M059J (cell line): ENCODE measurements around the gene FRMD4B. TPM values are rescaled to one million over a fixed set of nuclear protein-coding genes. Genes with fewer than 3 reads are reported as not detected.

Source experiments
- DNase-seq: peaks from one replicate; pipeline ENCODE4 v3.0.0-alpha.2; 2012; ENCODE audit warnings: low read depth
- total RNA-seq: library from RNA; depleted of rRNA; stranded (reverse); fragments of >200 nt; shearing (Covaris generic); gene quantifications from 2 replicates; pipeline ENCODE4 v1.2.3, GENCODE V29; 2014; rRNA removed

FRMD4B gene
- 0.07 and 0.25 TPM in 2 replicates for total RNA-seq

GRCh38 chr3:69385723-69386555 lies at the start of gene FRMD4B:
FRMD4B (minus strand) TSS chr3:69386088; CDS start chr3:69385989, 99 bp downstream.
- DNase-seq, result peak; percentile 38

GRCh38 chr3:69433969-69434325 lies 48.1 kb upstream of the FRMD4B start:
- DNase-seq, result peak; percentile 75

GRCh38 chr3:69433121-69433968 lies 47.5 kb upstream of the FRMD4B start:
- no peak for DNase-seq

- no peak for DNase-seq
These were observed 42.9 kb upstream of the FRMD4B start for GRCh38 chr3:69428657-69429255.

DNA sequence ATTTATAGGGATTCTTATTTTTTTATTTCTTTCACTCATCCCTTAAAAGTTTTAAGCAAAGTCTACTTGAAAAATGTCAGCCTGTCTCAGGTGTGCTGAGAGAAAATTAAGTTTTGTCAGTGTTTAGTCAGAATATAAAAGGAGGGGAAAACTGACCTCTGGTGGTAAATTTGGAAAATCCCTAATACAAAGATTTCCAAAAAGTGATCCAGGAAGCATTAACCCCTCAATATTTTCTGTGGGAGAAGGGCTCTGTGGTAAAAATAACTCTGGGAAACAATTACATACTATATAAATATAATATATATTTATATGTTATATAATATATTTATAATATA lies 41.0 kb upstream of the FRMD4B start:
- no peak for DNase-seq

- DNase-seq, result no peak
These were observed 40.5 kb upstream of the FRMD4B start for GRCh38 chr3:69426291-69426966.

DNA sequence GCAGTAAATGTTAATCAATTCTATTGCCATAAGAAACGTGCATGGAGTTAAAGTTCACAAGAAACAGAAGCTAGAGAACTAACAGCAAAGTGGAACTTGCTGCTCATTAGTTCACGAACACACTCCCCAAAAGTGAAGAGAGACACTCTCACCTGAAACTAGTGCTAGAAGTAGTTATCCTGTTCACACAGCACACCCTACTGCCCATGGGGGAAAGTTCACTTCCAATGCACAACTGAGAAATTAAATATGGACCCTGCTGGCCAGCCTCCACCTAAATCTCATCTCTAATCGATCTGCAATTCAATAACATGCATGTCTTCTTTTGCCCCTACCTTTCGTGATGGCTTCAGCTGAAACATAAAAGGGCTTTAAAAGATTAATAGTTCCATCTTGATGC lies 39.4 kb upstream of the FRMD4B start:
- peak; percentile 31 for DNase-seq

DNA sequence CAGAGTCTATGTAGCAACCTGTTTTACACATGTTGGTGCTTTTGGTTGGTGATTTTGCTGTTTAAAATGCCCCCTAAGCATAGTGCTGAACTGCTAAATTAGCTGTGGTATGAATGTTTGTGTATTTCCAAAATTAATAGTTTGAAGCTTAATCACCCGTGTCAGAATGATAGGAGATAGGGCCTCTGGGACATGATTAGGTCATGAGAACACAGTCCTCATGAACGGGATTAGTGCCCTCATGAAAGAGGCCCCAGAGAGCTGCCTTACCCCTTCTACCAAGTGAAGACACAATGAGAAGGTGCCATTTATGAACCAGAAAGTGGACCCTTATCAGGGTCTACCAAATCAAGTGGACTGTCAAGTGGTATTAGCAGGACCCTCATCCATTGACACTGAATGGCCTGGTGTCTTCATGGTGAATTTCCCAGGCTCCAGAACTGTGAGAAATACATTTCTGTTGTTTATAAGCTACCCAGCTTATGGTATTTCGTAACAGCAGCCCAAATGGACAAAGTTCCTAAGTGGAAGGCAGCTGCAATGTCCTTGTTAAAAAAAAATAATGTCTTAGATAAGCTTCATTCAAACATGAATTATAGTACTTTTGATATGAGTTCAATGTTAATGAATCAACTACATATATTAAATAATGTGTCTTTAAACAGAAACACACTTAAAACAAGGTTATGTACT lies 37.7 kb upstream of the FRMD4B start:
- no peak for DNase-seq

DNA sequence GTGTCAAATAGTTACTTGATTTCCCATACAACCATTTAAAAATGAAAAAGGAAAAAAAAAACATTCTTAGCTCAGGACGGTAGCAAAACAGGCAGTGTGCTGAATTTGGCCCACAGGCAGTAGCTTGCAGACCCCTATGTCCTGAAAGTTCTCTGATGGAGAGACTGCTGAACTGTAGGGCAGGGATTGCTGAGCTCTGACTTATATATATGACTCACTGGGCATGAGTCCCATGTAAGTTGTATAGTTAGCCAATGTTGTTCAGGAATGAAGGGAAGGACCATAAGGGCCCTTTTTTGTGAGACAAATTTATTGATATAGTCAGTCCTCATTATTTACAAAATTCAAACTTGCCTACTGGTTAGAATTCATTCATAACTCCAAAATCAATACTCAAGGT lies 36.9 kb upstream of the FRMD4B start:
- DNase-seq, result no peak

DNA sequence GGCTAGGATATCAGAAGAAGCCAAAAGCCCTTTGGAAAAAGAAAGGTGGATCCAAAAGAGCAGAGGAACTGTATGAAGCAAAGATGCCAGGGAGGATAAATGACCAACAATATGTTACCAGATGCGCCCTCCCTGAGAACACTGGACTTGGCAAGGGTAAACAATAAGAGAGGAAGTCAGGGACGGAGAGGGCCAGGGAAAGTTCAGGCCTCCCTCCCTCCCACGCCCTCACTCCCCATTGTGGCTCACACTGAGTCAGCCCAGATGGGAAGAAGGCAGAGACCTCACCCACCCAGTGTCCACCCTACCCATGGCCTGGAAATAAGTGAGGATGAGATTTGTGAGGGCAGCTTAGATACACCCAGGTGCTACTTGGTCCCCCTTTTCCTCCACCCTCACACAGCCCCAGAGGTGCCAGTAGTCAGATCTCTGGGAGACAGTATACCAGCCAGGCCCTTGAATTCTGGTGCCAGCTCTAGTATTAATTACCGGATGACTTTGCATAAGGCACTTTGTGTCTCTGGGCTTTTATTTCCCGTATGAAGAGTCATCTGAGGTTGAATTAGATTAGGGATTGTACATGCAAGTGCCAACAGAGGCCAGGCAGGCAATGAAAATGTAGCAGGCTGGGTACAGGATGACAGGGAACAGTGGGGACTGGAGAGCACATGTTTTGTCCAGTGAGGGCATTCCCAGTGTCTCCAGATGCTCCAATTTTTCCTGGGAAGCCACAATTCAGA lies 35.1 kb upstream of the FRMD4B start:
- DNase-seq, result peak; percentile 15

- no peak for DNase-seq
These were observed 33.4 kb upstream of the FRMD4B start for GRCh38 chr3:69419276-69419675.

- peak; percentile 10 for DNase-seq
These were observed 31.7 kb upstream of the FRMD4B start for GRCh38 chr3:69417541-69418078.

DNA sequence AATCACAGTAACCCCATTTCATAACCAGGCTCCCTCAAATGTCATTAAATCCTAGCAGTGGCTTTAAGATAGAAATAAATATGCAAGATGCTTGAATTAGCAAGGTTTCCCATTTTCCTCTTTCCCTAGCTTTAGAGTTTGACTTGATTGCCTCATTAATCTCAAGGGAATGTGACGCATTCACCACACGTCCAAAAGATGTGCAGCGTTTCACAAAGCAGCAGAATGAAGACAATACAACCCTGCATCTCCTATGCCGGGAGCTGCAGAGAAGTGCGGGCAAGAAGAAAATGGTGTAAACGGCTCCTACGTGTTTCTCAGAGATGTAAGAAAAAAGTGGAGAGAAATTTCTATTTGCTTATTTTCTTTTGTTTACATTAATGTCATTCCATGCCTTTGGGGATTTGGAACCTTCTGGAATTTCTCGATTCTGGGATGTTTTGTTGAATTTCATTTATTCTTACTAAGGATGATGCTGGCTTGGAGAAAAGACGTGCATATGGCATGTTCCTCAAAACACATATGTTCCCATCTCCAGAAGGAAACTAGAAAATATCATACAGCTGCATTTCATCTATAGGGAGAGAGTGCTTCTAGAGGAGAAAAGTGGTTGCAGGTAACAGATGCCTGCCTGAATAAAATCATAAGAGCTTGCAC lies 27.8 kb upstream of the FRMD4B start:
- DNase-seq, result no peak

- DNase-seq, result peak; percentile 58
These were observed 25.5 kb upstream of the FRMD4B start for GRCh38 chr3:69411346-69411745.

GRCh38 chr3:69410301-69410700 lies 24.4 kb upstream of the FRMD4B start:
- peak; percentile 50 for DNase-seq

GRCh38 chr3:69409831-69410230 lies 23.9 kb upstream of the FRMD4B start:
- no peak for DNase-seq

DNA sequence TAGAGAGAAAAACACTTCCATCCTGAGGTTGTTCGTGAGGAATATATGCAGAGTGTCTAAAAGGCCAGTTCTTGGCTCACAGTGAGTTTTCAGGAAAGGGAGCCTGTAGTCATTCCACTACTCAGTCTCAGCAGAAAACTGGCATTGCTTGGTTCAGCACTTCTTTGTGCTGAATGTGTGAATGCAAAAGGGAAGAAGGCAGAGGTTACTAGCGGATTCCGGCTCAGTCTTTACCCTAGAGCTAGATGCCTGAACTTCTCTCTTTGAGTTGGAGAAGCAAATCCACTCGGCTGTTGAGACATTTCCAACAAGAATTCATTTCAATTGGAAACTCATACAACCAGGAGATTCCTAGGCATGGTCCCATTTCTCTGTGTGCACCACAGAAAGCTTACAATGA lies 23.1 kb upstream of the FRMD4B start:
- DNase-seq, result no peak

GRCh38 chr3:69408542-69408941 lies 22.7 kb upstream of the FRMD4B start:
- no peak for DNase-seq

DNA sequence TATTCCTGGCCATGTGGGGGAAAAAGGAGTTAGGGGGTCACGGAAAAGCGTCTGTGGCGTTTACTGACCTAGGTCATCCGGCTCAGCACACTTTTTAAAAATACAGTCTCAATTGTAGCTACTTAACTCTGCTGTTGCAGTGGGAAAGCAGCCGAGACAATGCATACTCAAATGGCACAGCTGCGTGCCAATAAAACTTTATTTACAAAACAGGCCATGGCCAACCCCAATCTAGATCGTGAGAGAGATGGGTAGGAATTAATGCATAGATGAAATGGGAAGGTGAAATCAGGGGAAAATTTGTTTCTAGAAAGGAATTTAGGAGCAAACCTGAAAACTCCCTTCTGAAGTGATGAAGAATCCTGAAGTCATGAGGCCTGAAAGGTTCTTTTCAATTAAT lies 22.0 kb upstream of the FRMD4B start:
- DNase-seq, result no peak

DNA sequence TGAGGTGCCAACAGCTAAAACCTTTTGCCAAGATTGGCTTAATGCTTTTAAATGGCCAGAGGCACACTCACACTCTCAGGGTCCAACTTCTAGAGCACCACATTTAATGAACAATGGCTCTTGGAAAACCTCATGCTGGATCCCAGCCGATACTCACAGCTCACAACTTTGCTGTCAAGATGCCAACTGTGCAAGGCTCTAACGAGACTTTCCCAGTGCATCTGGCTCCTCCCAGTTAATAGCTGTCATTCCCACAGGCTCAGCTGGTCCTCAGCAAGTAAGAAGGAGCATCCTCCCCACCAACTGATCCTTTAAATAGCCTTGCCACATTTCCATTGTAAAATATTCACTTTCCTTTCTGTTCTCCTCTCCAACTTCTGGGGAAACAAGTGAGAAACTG lies 20.3 kb upstream of the FRMD4B start:
- peak; percentile 42 for DNase-seq
